LNCaP clone FGC (cell line): Measurements from ENCODE around the gene MANF.

ENCODE experiments used
- DNase-seq: peaks from one replicate; pipeline ENCODE4 v3.0.0-alpha.2; 2011; ENCODE audit warnings: low read depth
- H3K4me3 ChIP-seq: 2 replicates; pipeline ENCODE4 v1.5.1; 2011; ENCODE audit warnings: mild to moderate bottlenecking, low read depth, low read length, control low read depth
- TF ChIP-seq, protein P1 (sequence below): IDR thresholded peaks from 2 replicates; pipeline ENCODE4 v1.5.1; 2012; ENCODE audit warnings: mild to moderate bottlenecking; ENCODE audit not compliant: control insufficient read depth, insufficient read depth; ENCODE audit errors: extremely low read depth

Gene MANF

DNA sequence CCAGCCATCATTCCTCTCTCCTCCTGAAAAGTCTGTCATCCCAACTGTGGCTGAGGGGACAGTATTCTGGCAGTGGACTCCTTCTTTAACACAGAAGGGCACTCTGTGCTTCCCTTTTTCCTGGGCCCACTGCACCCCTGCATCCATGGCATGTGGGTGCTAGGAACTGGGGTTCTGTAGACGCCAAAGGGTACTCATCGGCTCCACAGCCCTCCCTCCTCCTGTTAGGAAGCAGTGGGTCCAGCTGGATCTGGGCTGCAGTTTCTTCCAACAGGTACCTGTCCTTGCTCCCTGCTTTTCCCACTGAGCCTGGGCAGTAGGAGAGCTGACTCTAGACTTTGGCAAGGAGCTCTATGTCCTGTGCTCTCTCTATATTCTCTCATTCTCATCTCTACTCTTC is 6.4 kb upstream of the MANF start:
- H3K4me3 ChIP-seq = no peak overlapping the region
- TF ChIP-seq, protein P1, sequence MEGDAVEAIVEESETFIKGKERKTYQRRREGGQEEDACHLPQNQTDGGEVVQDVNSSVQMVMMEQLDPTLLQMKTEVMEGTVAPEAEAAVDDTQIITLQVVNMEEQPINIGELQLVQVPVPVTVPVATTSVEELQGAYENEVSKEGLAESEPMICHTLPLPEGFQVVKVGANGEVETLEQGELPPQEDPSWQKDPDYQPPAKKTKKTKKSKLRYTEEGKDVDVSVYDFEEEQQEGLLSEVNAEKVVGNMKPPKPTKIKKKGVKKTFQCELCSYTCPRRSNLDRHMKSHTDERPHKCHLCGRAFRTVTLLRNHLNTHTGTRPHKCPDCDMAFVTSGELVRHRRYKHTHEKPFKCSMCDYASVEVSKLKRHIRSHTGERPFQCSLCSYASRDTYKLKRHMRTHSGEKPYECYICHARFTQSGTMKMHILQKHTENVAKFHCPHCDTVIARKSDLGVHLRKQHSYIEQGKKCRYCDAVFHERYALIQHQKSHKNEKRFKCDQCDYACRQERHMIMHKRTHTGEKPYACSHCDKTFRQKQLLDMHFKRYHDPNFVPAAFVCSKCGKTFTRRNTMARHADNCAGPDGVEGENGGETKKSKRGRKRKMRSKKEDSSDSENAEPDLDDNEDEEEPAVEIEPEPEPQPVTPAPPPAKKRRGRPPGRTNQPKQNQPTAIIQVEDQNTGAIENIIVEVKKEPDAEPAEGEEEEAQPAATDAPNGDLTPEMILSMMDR = no peak
- DNase-seq = no peak

DNA sequence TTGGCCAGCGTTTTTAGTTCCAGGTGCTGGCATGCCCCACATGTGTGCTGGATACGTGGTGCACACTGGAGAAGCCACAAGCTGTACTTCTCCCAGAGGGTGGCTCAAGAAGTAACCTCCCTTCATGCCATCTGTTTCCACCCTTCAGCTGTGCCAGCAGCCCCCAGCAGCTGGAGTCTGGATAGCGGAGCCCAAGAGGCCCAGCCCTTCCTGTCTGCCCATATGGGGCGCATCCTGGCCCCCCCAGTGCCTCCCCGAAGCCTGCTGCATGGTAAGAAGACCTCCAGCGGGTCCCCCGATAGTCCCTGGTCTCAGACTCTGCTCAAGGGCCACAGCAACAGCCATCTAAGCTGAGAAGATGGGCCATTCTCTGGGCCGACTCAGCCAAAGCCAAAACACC is 5.8 kb upstream of the MANF start:
- no peak for DNase-seq
- TF ChIP-seq, protein P1 = no peak

DNA sequence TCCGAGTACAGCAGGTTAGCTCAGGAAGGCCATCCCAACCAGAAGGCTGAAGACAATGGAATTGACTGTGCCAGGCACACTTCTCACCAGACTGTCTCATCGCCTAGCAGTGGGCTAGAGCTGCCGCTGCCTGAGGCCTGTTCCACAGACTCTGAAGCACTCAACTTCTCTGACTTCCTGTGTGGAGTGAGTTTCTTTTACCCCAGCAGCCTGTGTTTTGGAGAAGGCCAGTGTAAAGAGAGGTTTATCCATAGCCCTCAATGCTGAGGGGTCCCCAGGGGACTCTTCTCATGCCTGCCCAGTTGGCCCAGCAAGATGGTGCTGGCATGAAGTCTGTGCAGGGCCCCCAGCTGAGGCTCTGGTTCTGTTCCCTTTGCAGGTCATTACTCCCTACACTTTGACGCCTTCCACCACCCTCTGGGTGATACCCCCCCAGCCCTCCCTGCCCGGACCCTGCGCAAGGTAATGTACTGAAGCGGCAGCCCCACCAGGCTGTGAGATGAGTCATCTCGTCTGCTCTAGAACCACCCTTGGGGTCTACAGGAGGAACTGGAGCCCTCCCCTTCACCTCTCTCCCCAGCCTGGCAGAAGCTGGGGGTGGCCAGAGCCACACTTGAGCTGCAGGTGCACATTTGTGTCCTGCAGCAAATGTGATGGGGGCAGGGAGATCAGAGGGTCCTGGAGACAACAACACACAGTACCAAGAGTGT is 5.2 kb upstream of the MANF start:
- DNase-seq = no peak
- TF ChIP-seq, protein P1 = no peak
- no peak overlapping the region for H3K4me3 ChIP-seq

More for the DNA sequence above, 5.8 kb upstream of the MANF start:
- no peak overlapping the region for H3K4me3 ChIP-seq

DNA sequence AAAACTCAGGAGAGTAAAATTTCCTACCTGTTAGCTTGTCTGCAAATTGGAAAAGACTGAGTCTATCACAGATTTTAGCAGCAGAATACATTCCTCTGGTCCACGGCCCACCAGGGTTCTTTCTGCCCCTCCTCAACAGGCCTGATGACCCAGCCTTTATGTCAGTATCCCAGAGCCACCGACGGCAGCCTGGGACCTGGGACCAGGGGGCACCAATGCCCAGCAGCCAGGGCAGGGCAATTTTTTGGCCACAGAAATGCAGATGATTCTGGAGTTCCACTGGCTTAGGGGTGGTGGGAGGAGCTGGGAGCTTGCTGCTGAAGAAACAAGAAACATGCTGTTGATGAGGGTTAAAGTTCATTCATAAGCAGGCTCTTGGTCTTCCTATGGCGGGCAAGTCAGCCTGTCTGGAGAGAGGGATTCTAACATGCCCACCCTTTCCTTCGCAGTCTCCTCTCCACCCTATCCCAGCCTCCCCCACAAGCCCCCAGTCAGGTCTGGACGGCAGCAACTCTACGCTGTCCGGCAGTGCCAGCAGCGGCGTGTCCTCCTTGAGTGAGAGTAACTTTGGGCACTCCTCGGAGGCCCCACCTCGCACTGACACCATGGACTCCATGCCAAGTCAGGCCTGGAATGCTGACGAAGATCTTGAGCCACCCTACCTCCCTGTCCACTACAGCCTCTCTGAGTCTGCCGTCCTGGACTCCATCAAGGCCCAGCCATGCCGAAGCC is 4.3 kb upstream of the MANF start:
- H3K4me3 ChIP-seq = no peak overlapping the region
- no peak for DNase-seq

DNA sequence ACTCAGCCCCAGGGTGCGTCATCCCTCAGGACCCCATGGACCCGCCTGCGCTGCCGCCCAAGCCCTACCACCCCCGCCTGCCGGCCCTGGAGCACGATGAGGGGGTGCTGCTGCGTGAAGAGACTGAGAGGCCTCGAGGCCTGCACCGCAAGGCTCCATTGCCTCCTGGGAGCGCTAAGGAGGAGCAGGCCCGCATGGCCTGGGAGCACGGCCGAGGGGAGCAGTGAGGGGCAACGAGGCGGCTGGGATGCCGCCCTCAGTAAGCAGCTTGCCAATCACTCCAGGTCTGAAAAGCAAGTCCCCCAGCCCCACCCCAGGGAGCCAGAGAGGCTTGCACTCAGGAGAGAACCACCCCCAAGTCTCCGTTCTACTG is 3.8 kb upstream of the MANF start:
- DNase-seq = no peak
- TF ChIP-seq, protein P1 = no peak
- H3K4me3 ChIP-seq = no peak overlapping the region

More for the DNA sequence above, 4.3 kb upstream of the MANF start:
- TF ChIP-seq, protein P1 = no peak

DNA sequence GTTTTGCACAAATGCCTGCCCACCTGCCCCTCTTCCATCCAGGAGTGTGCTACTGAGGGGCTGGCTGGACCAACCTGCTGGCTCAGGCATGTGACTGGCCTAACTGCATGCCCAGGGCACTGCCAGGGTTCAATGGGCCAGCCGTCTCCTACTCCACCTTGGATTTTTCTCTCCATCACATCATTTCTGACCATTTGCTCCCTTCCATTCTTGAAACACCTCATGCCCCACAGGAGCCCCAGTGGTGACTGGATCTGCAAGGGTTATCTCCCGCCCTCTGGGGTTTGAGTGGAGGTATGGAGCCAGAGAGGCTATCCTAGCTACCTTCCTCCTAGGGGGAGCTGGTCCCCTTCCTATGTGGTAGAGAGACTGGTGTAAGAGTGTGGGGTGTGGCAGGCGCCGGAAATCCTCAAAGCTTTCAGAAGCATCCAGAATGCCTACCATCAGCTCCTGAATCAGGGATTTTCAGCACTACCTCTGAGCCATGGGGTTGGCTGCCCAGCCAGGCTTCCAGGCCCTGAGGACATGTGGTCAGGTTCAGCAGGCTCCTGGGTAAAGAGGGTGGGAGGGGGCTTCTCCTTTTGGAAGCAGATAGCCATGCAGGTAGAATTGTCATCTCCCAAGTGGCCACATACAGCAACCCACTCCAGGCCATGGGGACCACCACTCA is 2.9 kb upstream of the MANF start:
- TF ChIP-seq, protein P1 = no peak
- no peak for DNase-seq
- H3K4me3 ChIP-seq = no peak overlapping the region
